Astrocyte (in vitro differentiated cells and primary cell): Measurements from ENCODE around the gene RBFOX2. TPM values are rescaled to one million over a fixed set of nuclear protein-coding genes. Genes with fewer than 3 reads are reported as not detected.
A peak's percentile ranks its signal among the peaks of the same experiment; 100 is the strongest.

Experiments used
- DNase-seq: peaks from one replicate; pipeline ENCODE4 v3.0.0-alpha.2; 2010; ENCODE audit warnings: low read depth
- FAIRE-seq: peaks from 2 replicates; lab custom pipeline; 2011; peaks lifted over from hg19 to GRCh38; lab: Jason Lieb, UNC
- H2AFZ ChIP-seq: 2 replicates; pipeline ENCODE4 v1.6.0; 2012; ENCODE audit warnings: low read depth, low read length, inconsistent platforms
- H3K27ac ChIP-seq: 2 replicates; pipeline ENCODE4 v1.5.1; 2011; ENCODE audit warnings: low read depth, low read length, inconsistent platforms
- H3K27me3 ChIP-seq: 2 replicates; pipeline ENCODE4 v1.6.0; 2011; ENCODE audit warnings: low read length, inconsistent platforms; ENCODE audit not compliant: insufficient read depth
- H3K36me3 ChIP-seq: 2 replicates; pipeline ENCODE4 v1.5.1; 2011; ENCODE audit warnings: low read length, inconsistent platforms; ENCODE audit not compliant: insufficient read depth
- H3K4me1 ChIP-seq: 2 replicates; pipeline ENCODE4 v1.5.1; 2011; ENCODE audit warnings: low read length, inconsistent platforms; ENCODE audit not compliant: insufficient read depth
- H3K4me2 ChIP-seq: 2 replicates; pipeline ENCODE4 v1.6.0; 2012; ENCODE audit warnings: low read length, inconsistent platforms
- H3K4me3 ChIP-seq: 2 replicates; pipeline ENCODE4 v1.5.1; 2011; ENCODE audit warnings: low read depth, mild to moderate bottlenecking, low read length, inconsistent platforms; ENCODE audit not compliant: insufficient read depth
- H3K79me2 ChIP-seq: 2 replicates; pipeline ENCODE4 v1.6.0; 2012; ENCODE audit warnings: mild to moderate bottlenecking, low read length, inconsistent platforms; ENCODE audit not compliant: insufficient read depth
- H3K9ac ChIP-seq: 2 replicates; pipeline ENCODE4 v1.6.0; 2012; ENCODE audit warnings: mild to moderate bottlenecking, low read length, inconsistent platforms
- H3K9me3 ChIP-seq: 2 replicates; pipeline ENCODE4 v1.5.1; 2012; ENCODE audit warnings: low read depth, mild to moderate bottlenecking, low read length, inconsistent platforms; ENCODE audit not compliant: insufficient read depth
- H4K20me1 ChIP-seq: 2 replicates; pipeline ENCODE4 v1.6.0; 2012; ENCODE audit warnings: low read length, inconsistent platforms; ENCODE audit not compliant: insufficient read depth
- H3K27ac Mint-ChIP-seq: one replicate; pipeline ENCODE4 v1.8.0; 2021; ENCODE audit warnings: mild to moderate bottlenecking, mixed read lengths; ENCODE audit not compliant: unreplicated experiment
- H3K27me3 Mint-ChIP-seq: one replicate; pipeline ENCODE4 v1.8.0; 2021; ENCODE audit warnings: low read depth, mixed read lengths; ENCODE audit not compliant: unreplicated experiment
- H3K36me3 Mint-ChIP-seq: one replicate; pipeline ENCODE4 v1.8.0; 2021; ENCODE audit warnings: low read depth, mixed read lengths; ENCODE audit not compliant: unreplicated experiment
- H3K4me1 Mint-ChIP-seq: one replicate; pipeline ENCODE4 v1.8.0; 2021; ENCODE audit warnings: low read depth, mixed read lengths; ENCODE audit not compliant: unreplicated experiment
- H3K4me3 Mint-ChIP-seq: one replicate; pipeline ENCODE4 v1.8.0; 2021; ENCODE audit warnings: mild to moderate bottlenecking, moderate library complexity, mixed read lengths; ENCODE audit not compliant: unreplicated experiment
- H3K9me3 Mint-ChIP-seq: one replicate; pipeline ENCODE4 v1.8.0; 2021; ENCODE audit warnings: mild to moderate bottlenecking, mixed read lengths; ENCODE audit not compliant: unreplicated experiment
- EZH2 ChIP-seq: IDR thresholded peaks from 2 replicates; pipeline ENCODE4 v1.6.1; 2012; ENCODE audit warnings: mild to moderate bottlenecking, low read length, inconsistent platforms; ENCODE audit not compliant: insufficient read depth
- total RNA-seq: library from RNA; stranded (reverse); gene quantifications from 2 replicates; pipeline ENCODE4 v1.2.1, GENCODE V29; 2021
- TF ChIP-seq, protein P1 (sequence below): IDR thresholded peaks from 2 replicates; pipeline ENCODE4 v1.5.1; 2011; ENCODE audit warnings: low read depth, mild to moderate bottlenecking, inconsistent platforms, low read length, moderate library complexity; ENCODE audit not compliant: insufficient read depth

The RBFOX2 gene
- total RNA-seq, 1 donor from 2014 or later, result 169 TPM

DNA sequence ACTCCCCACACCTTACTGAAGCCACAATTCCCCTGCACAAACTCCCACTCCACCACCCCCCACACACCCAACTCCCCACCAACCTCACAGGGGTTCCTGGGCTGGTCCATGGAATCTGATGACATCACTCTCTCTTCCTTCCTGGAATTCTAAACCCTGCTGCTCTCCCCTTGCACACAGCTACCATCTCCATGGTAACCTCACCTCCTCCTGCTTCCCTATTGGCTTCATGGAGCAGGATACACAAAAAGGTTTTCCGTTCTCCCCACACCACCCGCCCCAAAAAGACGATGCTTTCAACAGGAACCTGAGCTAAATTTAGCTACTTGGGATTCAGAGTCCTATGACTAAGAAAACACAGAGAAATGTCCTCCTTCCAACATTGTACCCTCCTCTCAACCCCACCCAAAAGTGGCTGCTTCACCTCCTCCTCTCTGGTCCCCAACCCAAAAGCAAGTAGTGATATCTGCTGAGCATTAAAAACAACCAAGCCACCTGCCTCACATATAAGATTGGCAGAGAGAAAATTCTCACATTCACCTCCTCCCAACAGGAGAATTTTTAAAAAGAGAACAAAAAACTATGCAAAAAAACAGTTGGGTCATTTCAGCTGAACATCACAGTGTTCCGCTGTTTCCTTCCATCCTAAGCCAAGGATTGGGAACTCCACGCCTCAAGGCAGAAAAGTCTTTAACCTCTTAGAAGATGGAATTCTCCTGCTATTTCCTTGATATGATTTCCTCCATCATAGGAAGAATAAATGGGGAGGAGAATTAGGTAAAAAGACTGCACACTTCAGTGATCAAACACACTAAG is 66.9 kb downstream of the RBFOX2 start:
- H3K9ac ChIP-seq, result peak overlapping the region; percentile 54
- Mint-ChIP-seq H3K27me3 (no peaks in the 10 kb centered on the region), H3K4me1 (peaks cover 22% of the 10 kb centered on the region), H3K9me3 (no peaks in the 10 kb centered on the region), H3K27ac (peak overlapping the region; percentile 96), H3K36me3 (no peaks in the 10 kb centered on the region), H3K4me3 (peak overlapping the region; percentile 79)
- H4K20me1 ChIP-seq, result peaks cover 13% of the 10 kb centered on the region
- H3K4me3 ChIP-seq, result peak overlapping the region; percentile 40
- peak overlapping the region; percentile 81 for H3K4me2 ChIP-seq
- no peaks in the 10 kb centered on the region for H3K27me3 ChIP-seq
- H3K4me1 ChIP-seq, result peaks cover 21% of the 10 kb centered on the region
- DNase-seq (peak; percentile 94), FAIRE-seq (peak; percentile 84)
- no peaks in the 10 kb centered on the region for H3K9me3 ChIP-seq
- H3K36me3 ChIP-seq, result no peaks in the 10 kb centered on the region
- no peak for TF ChIP-seq EZH2
- TF ChIP-seq, protein P1, sequence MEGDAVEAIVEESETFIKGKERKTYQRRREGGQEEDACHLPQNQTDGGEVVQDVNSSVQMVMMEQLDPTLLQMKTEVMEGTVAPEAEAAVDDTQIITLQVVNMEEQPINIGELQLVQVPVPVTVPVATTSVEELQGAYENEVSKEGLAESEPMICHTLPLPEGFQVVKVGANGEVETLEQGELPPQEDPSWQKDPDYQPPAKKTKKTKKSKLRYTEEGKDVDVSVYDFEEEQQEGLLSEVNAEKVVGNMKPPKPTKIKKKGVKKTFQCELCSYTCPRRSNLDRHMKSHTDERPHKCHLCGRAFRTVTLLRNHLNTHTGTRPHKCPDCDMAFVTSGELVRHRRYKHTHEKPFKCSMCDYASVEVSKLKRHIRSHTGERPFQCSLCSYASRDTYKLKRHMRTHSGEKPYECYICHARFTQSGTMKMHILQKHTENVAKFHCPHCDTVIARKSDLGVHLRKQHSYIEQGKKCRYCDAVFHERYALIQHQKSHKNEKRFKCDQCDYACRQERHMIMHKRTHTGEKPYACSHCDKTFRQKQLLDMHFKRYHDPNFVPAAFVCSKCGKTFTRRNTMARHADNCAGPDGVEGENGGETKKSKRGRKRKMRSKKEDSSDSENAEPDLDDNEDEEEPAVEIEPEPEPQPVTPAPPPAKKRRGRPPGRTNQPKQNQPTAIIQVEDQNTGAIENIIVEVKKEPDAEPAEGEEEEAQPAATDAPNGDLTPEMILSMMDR, result no peak
- peak overlapping the region; percentile 67 for H3K27ac ChIP-seq
- peaks cover 85% of the 10 kb centered on the region for H3K79me2 ChIP-seq
- no peak overlapping the region for H2AFZ ChIP-seq

DNA sequence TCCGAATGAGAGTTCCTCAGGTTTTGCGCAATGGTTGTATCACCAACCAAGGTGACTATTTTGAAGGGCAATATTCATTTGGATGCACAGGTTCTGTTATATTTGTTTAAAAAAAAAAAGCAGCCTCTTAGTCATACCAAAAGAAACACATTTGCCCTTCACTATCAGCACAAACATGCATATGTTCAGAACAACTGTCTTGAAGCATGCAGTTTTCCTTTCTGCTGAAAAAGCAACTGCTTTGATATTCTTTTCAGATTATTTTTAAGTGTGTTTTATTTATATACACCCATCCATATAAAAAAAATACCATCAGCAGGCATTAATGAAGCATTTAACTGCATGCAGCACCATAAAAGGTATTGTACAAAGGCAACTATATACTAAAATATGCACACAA is 67.8 kb downstream of the RBFOX2 start:
- H2AFZ ChIP-seq, result no peak overlapping the region
- peak overlapping the region; percentile 40 for H3K4me3 ChIP-seq
- Mint-ChIP-seq H3K4me3 (no peak overlapping the region), H3K36me3 (no peaks in the 10 kb centered on the region), H3K27ac (peak overlapping the region; percentile 96), H3K4me1 (peaks cover 21% of the 10 kb centered on the region), H3K27me3 (no peaks in the 10 kb centered on the region), H3K9me3 (no peaks in the 10 kb centered on the region)
- FAIRE-seq, result no peak
- H4K20me1 ChIP-seq, result peaks cover 11% of the 10 kb centered on the region
- H3K9ac ChIP-seq, result peak overlapping the region; percentile 54
- H3K79me2 ChIP-seq, result peaks cover 80% of the 10 kb centered on the region
- H3K27ac ChIP-seq, result peak overlapping the region; percentile 67
- TF ChIP-seq EZH2, result no peak
- TF ChIP-seq, protein P1, result no peak
- peaks cover 21% of the 10 kb centered on the region for H3K4me1 ChIP-seq
- no peaks in the 10 kb centered on the region for H3K36me3 ChIP-seq
- H3K4me2 ChIP-seq, result peak overlapping the region; percentile 81
- DNase-seq, result no peak
- H3K9me3 ChIP-seq, result no peaks in the 10 kb centered on the region
- no peaks in the 10 kb centered on the region for H3K27me3 ChIP-seq
